GM18873 (cell line): ENCODE measurements around the gene TIA1.
A peak's percentile ranks its signal among the peaks of the same experiment; 100 is the strongest.
"Not testable (repeated sequence)": the region's sequence is repeated elsewhere in the genome, so short reads cannot be mapped to it uniquely, and the experiment has no call there.

Experiments used
- ATAC-seq: cut with Tn5 transposase; IDR thresholded peaks from one replicate; pipeline ENCODE4 v1.9.1; 2021; ENCODE audit warnings: mild to moderate bottlenecking, moderate library complexity, moderate number of reproducible peaks; ENCODE audit not compliant: unreplicated experiment, low FRiP score

Gene TIA1, protein sequence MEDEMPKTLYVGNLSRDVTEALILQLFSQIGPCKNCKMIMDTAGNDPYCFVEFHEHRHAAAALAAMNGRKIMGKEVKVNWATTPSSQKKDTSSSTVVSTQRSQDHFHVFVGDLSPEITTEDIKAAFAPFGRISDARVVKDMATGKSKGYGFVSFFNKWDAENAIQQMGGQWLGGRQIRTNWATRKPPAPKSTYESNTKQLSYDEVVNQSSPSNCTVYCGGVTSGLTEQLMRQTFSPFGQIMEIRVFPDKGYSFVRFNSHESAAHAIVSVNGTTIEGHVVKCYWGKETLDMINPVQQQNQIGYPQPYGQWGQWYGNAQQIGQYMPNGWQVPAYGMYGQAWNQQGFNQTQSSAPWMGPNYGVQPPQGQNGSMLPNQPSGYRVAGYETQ

DNA sequence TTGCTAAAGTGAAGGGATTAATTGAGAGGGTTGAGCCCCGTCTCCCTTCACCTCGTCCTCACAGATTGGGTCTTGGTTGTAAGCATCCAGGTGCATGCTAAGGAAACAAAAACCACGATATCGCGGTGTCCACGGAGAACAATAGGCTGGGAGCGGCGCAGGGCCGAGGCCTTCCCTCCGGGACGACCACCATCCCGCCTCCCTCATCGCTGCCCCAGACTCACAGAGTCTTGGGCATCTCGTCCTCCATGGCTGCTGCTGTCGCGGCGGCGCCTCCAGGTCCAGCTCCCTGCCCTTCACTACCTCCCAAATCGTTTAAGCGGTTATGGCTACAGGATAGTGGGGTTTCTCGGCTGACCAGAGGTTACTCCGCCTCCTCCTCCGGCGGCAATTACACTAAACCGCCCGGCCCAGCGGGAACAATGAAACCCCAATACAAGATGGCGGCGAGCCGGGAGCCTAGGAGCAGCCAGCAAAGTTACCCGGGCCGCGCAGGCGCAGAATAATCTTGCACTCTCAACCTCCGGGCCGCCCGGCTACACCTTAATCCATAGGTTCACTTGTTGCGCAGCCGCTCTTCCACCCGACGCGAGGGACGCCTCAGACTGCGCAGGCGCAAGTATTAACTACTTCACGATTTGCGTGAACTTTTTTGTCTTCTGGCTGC is at the start of gene TIA1:
Gene TIA1 (minus strand): TSS at position 448 of the 667 bp plus-strand sequence. CDS start 198 bp downstream, at position 250.
- ATAC-seq = peak; percentile 93

DNA sequence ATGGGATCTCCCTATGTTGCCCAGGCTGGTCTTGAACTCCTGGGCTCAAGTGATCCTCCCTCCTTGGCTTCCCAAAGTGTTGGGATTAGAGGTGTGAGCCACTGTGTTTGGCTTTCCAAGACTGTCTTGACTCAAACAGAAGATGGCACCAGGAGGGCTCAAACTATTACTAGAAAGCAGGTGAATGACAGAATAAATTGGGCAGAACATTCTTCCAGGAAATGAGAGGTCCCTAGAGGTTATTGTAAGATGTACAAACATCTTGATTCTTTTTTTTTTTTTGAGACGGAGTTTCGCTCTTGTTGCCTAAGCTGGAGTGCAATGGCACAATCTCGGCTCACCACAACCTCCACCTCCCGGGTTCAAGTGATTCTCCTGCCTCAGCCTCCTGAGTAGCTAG is 49.4 kb upstream of the TIA1 start:
- ATAC-seq = not testable (repeated sequence)

DNA sequence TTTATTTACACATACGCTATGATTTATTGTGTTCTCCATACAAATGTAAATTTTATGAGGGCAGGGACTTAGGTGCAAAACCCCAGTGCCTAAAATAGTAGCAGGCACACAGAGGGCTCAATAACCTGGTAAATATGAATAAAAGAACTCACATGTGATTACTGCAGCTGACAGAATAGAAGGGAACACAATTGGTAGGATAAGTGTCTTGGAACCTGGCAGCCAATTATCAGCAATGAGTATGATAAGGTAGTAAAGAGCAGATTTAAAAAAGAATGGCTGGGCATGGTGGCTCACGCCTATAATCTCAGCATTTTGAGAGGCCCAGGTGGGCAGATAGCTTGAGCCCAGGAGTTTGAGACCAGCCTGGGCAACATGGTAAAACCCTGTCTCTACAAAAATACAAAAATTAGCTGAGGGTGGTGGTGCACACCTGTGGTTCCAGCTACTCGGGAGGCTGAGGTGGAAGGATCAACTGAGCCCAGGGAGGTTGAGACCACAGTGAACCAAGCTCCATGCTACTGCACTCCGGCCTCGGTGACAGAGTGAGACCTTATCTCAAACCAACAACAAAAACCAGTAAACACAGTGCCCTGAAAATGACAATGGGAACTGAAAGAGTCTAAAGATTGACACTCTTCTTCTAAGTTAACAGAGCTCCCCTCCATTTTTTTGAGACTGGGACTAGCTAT is 35.2 kb upstream of the TIA1 start:
- ATAC-seq = no peak

DNA sequence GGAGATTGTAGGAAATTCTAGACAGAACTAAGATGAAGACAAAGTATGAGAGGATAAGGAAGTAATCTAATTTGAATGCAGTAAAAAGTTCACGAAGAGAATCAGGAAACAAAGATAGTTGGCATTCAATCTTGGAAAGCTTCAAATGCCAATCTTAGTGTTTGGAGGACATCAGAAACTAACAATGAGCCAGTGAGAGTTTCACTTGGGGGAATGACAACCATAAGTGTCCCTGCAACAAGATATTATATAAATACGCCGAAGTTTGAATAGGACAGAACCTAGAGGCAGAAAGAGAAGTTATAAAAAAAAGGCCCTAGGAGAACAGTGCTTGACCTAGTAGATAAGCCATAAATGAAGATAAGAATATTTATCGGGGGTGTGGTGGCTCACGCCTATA is 34.0 kb upstream of the TIA1 start:
- no peak for ATAC-seq

DNA sequence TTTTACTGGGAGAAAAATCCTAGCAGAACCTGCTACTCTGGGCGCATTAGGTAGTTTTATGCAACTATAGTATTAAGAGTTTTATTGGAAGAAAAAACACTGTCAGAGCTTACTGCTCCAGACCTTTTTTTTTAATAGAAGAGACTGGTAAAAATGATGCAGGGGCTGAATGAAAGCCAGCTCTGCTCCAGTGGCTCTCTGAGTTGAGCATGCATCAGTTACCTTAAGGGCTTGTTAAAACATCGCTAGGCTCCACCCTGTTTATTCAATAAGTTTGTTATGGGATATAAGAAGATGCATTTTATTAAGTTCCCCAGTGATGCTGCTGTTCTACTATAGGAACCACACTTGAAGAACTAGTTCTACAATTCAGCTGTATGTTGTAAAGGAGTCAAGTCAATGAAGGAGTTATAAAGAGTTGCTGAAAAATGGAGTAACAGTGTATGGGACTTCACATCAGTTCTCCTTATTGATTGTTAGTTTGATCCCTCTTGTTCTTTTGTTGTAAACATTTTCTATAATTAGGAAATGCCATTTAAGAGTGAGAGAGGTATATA is 31.9 kb upstream of the TIA1 start:
- ATAC-seq = no peak

DNA sequence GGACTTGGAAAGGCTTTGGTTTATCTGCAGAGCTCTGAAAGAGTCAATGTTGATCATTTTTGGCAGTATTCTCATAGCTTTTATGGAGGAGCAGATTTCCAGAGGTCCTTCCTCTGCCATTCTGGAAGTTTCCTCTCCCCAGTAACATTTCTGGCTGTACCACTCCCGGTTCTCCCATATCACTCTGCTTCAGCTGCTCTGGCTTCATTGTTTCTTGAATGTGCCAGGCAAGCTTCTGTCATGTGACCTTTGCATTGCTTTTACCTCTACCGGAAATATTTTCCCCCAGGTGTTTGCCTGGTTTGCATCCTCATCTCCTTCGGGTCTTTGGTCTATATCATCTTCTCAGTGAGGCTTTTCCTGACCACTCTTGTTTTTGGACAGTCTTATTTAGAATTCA is 21.9 kb upstream of the TIA1 start:
- ATAC-seq = no peak

DNA sequence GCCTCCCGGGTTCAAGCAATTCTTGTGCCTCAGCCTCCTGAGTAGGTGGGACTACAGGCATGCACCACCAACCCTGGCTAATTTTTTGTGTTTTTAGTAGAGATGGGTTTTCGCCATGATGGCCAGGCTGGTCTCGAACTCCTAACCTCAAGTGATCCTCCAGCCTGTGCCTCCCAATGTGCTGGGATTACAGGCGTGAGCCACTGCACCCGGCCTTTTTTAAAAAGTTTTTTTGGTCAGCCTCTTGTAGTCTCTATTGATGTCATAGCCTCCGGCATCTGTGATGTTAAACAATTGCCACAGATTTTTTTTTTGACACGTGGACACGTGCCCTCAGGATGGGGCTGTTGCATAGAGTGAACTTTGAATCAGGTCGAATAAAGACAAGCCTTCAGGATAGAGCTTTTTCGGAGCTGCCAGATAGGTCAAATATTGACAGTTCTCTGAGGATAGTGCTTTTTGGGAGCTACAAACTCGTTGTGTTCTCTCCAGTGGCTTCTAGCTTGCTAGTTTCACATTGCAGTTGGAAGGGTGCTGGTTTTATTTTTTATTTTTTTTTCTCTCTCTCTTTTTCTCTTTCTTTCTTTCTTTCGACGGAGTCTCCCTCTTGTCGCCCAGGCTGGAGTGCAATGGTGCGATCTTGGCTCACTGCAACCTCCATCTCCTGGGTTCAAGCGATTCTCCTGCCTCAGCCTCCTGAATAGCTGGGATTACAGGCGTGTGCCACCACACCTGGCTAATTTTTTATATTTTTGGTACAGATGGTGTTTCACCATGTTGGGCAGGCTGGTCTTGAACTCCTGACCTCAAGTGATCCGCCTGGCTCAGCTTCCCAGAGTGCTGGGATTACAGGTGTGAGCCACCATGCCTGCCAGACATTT is 21.2 kb upstream of the TIA1 start:
- not testable (repeated sequence) for ATAC-seq

DNA sequence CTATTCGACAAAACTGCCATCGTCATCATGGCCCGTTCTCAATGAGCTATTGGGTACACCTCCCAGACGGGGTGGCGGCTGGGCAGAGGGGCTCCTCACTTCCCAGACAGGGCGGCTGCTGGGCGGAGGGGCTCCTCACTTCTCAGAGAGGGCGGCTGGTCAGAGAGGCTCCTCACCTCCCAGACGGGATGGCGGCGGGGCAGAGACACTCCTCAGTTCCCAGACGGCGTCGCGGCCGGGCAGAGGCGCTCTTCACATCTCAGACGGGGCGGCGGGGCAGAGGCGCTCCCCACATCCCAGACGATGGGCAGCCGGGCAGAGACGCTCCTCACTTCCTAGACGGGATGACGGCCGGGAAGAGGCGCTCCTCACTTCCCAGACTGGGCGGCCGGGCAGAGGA is 18.5 kb upstream of the TIA1 start:
- ATAC-seq = not testable (repeated sequence)

DNA sequence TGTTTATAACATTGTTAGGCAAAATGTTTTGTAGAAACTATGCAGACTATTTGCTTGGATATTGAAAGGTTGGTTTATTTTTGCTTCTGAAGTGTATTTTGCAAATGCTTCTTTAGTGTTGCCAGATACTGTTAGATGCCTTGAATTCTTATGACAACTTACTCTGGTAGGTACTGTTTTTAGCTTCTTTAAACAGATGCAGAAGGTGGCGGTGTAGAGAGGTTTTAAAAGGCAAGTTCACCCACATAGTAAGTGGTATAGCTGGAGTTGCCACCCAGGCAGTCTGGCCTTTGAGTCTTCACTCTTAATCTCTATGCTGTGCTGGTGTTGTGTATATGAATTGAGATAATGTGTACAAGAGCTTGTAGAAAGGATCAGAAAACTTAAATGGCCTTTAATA is 13.1 kb upstream of the TIA1 start:
- no peak for ATAC-seq

DNA sequence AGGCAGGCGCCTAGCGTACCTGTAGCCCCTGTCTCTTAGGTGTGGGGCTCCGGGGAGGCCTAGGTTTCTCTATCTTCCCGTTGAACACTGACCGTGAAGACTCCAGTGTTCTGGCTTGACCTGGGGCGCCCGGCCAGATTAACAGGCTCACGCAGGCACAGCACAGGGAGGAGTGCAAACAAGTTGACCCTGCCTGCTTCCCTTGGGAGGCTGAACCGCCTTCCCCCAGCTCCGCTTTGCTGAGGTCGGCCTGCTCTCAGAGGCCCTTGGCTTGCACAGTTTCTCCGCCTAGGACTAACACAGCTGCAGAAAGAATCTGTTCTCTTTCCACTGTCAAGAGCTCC is 10.1 kb upstream of the TIA1 start:
- peak; percentile 10 for ATAC-seq

DNA sequence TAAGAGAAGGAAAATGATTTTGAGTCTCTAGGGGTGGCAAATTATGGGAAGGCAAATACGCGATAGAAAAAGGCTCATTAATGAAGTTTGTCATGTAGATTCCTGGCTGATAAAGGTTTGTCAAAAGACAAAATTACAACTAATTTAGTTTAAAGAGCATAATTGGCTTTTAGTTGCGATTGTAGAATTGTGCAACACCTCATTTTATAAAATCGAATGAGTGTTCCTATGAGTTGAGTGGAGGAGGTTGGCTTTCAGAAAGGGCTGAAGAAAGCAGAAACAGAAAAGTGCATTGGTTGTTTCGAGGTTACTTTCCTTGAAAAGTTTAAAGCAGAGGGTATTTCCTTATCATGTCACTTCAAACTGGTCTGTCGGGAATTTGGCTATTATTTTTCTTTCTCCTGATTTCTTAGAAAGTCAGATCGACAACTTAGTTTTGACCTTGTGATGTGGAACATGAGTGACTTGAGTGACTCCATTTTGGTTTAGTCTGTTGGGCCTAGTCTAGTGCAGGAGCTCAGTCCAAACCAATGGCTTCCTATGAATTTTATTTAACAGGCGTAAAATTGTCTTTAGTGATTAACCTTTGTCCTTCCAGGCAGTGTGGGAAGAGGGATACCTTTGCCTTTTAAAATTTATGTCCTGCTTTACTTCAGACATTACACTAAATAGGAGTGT is 7.3 kb upstream of the TIA1 start:
- no peak for ATAC-seq

DNA sequence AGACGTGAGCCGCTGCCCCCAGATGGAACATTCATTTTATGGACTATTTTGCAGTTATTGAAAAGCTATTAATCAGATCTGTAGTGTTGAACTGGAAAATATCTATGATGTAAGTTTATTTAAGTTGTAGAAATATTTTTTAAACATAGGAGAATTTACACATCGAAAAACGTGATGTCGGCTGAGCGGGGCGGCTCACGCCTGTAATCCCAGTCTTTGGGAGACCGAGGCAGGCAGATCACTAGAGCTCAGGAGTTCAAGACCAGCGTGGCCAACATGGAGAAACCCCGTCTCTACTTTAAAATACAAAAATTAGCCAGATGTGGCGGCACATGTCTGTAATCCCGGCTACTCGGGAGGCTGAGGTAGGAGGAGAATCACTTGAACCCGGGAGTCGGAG is 2.0 kb upstream of the TIA1 start:
- no peak for ATAC-seq

DNA sequence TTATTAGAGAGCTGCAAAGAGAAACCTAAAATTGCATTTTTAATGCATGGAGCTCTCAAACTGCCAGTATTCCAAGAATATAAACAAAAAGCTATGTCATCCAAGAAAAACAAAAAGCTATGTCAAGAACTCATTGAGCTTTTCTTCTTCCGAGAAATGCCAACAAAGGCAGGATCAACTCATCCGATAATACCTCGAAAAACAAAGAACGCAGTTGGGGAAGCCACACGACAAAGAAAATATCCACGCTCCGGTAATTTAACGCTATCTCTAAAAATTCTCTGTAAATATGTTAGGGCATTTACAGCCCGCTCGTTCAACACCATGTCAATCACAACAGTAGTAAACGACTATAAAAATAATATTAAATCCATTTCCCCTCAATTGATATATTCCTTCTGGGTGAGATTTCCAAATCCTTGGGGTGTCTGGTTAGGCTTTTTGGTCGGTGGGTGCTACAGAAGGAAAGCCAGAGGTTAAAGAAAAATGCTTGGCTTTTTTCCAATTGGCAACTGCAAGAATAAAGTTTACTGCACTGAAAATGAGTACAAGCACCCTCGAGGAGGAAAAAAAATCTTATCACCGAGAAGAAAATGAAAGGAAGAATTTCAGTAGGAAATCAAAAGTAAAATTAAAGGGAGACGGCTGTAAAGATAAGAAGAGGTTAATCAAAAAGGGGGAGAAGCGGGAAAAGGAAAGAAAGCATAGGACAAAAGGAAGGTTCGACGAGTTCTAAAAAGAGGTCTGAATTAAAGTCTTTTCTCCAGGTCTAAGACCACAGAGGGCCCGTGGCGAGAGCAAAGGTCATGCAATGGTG is 856 bp downstream of the TIA1 start:
- no peak for ATAC-seq

DNA sequence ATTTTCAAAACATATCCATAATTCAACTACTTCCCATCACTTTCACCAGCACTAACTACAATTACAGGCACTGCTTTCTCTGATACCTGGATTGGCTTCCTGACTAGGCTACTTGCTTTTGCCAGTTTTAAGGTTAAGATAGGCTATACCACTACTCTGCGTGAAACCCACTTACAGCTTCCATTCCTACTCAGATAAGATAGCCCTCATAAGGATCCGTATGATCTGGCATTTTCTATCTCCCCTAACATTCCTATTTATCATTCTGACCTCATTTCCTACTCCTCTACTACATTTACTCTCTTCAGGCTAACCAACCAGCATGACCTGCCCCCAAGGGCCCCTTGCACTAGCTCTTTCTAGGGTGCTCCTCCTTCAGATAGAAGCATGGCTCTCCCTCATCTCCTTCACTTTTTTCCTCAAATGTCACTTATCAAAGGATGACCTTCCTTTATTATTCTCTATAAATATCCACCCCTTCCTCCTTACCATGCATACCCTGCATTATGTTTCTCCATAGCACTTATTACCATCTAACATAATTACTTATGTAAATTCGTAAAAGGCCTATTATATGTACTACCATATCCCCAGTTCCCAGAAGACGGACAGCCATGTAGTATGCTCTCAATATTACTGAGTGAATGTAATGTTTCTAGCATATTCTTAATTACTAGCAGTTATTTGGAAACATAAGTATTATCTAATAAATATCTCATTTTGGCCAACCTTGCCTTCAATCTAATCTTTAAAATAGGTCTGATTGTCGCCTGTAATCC is 4.4 kb downstream of the TIA1 start:
- no peak for ATAC-seq

DNA sequence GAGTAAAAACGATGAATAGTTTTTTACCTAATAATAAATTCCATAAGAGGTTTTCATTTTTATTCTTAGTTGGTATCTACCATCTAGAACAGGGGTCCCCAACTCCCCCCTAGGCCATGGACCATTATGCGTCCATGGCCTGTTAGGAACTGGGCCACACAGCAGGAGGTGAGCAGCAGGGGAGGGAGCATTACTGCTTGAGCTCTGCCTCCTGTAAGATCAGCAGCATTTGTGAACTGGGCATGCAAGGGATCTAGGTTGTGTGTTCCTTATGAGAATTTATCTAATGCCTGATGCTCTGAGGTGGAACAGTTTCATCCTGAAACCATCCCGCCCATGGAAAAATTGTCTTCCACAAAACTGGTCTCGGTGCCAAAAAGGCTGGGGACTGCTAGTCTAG is 5.9 kb downstream of the TIA1 start:
- no peak for ATAC-seq

DNA sequence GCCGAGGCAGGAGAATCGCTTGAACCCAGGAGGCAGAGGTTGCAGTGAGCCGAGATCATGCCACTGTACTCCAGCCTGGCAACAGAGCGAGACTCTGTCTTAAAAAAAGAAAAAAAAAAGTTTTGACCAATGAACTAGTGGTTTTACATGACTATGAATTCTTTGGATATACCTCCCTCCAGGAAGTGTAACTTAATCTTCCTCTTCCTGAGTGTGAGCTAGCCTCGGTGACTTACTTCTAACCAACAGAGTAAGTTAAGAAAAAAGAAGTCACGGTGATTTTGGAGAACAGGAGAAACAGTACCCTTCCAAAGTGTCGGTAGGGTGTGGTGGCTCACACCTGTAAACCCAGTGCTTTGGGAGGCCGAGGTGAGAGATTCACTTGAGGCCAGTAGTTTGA is 7.1 kb downstream of the TIA1 start:
- no peak for ATAC-seq

DNA sequence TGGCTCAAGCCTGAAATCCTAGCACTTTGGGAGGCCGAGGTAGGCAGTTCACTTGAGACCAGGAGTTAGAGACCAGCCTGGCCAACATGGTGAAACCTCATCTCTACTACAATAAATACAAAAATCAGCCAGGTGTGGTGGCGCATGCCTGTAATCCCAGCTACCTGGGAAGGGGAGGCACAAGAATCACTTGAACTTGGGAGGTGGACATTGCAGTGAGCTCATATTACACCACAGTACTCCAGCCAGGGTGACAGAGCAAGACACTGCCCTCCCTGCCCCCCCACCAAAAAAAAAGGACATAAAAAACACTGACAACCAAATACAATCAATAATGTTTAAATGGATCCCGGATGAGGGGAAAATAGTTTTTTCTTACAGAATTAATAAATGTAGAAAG is 7.8 kb downstream of the TIA1 start:
- no peak for ATAC-seq

DNA sequence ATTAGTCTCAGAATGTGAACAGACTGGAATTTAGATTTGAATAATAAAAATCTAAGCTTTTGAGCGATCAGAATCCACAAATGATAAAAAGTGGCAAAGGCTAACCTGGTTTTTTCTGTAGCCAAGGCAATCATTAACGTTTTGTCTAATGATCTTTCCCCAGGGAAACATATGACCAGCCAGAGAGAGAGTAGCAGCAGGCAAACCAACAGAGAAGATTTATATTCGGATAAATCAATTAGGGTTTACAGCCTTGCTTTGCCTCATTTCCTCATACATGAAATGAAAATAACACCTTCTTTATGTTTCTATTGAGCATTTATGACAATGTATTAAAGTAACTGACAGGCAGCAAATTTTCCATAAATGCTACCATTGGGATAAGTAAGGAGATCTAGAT is 14.5 kb downstream of the TIA1 start:
- ATAC-seq = no peak
